ENCODE data around the gene HPS3.
"Not testable (repeated sequence)": the region's sequence is repeated elsewhere in the genome, so short reads cannot be mapped to it uniquely, and the experiment has no call there.

Gene HPS3

DNA sequence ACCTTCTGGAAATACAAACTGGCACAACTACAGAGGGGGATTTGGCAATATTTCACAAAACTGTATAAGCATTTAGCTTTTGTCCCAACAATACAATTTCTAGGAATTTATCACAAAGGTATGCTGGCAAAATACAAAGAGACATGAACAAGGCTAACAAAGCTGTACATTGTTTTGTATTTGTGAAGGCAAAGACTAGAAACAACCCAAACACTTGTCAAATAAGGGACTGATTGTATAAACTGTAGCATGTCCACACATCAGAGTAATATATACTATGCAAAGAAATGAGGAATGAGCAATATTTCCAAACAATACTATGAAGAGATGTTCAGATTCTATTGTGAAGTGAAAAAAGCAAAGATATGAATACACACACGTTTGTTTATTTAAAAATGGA lies 65.8 kb downstream of the HPS3 start:
- DNase-seq = no peak

GRCh38 chr3:149196805-149197592 lies 67.6 kb downstream of the HPS3 start:
- not testable (repeated sequence) for DNase-seq

DNA sequence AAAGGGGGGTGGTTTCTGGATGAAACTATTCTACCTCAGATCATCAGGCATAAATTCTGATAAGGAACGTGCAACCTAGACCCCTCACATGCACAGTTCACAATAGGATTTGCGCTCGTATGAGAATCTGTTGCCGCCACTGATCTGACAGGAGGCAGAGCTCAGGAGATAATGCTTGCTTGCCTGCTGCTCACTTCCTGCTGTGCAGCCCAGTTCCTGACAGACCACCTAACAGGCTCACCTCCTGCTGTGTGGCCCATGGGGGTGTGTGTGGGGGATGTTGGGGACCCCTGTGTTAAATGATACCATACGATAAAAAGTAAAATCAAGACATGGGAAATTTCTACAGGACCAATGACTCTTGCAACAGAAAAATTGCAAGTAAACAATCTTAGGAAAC lies 68.2 kb downstream of the HPS3 start:
- no peak for DNase-seq

DNA sequence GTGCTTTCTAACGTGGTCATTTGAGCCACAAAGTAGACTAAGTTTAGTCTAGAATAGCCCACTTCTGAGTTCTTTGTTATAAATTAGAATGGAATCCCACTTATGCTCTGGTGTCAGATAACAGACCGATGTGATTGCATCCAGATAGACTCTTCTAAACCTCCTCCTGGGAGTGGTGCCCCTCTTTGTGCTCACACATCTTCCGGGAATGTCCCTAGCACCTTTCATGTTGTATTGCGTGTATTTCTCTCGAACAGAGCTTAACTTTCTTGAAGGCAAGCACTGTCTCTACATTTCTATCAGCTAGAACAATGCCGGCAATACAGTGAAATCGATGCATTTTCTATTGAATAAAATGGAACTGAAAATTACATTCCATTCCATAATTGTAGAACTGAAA lies 69.2 kb downstream of the HPS3 start:
- DNase-seq = no peak

DNA sequence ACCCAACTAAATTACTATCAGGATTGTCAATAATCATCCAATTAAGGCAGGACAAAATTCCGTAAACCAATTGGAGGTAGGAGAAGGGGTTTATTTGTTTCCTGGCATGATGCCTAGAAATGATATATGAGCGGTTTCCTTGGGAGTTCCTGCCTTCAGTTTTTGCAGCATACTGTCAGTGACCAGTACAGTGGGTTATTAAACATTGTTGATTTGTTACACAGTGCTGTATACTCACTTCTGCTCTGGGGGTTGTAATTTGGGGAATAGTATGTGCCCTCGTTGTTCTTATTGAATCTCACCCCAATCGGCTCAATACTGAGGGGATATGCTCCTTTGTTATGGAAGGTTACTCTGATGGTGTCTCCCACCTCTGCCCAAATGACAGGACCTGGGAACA lies 70.0 kb downstream of the HPS3 start:
- DNase-seq = no peak

- no peak for DNase-seq
Measured at GRCh38 chr3:149203758-149204157, 74.3 kb downstream of the HPS3 start.

- DNase-seq = no peak
Measured at GRCh38 chr3:149204390-149204991, 75.1 kb downstream of the HPS3 start.

- no peak for DNase-seq
Measured at GRCh38 chr3:149207475-149207874, 78.0 kb downstream of the HPS3 start.

GRCh38 chr3:149209431-149209830 lies 80.0 kb downstream of the HPS3 start:
- no peak for DNase-seq

GRCh38 chr3:149212386-149212785 lies 82.9 kb downstream of the HPS3 start:
- DNase-seq = no peak

DNA sequence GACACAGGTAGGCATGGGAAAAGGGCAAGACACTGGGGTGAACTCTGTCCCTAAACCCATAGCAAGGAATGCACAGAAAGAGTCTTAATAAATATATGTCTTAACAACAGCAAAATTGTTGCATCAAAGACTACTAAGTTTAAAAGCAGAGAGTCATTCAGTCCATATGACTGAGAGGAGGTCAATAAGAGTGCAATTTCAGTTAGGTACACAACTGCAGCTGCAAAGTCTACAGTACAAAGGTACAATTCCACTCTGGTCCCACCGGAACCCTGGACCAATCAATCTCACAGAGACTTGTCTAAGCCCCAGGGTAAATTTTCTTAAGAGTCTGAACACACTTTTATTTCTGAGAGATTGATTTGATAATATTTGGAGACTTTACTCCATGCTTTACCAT lies 85.3 kb downstream of the HPS3 start:
- DNase-seq = no peak

- DNase-seq = no peak
Measured at GRCh38 chr3:149215515-149215914, 86.1 kb downstream of the HPS3 start.

DNA sequence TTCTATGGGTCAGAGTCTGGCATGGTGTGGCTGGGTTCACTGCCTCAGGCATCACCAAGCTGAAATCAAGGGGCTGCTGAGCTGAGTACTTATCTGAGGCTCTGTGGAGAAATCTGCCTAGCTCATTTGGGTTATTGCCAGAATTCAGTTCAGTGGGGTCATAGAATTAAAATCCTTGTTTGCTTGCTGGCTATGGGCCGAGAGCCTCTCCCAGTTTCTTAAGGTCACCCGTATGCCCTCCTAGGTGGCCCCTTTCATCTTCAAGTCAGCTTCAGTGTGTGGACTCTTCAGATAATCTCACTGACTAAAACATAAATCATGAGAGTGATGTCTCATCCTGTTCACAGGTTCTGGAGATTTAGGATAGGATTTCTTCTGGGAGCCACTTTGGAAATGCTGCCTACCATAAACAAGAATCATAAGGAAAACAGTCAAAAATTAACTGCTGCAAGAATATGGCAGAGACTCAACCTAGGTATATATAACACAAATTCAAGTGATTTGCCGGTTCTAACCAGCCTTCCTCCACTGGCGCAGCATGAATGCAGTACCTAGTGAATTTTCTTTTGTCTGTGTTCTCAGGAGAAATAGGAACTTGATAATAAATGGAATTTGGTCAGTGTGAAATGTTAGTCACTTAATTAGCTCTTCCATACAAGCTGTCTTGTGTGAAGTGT lies 86.9 kb downstream of the HPS3 start:
- DNase-seq = no peak

GRCh38 chr3:149217347-149217746 lies 87.9 kb downstream of the HPS3 start:
- DNase-seq = no peak

GRCh38 chr3:149219380-149220121 lies 90.1 kb downstream of the HPS3 start:
- DNase-seq = not testable (repeated sequence)

DNA sequence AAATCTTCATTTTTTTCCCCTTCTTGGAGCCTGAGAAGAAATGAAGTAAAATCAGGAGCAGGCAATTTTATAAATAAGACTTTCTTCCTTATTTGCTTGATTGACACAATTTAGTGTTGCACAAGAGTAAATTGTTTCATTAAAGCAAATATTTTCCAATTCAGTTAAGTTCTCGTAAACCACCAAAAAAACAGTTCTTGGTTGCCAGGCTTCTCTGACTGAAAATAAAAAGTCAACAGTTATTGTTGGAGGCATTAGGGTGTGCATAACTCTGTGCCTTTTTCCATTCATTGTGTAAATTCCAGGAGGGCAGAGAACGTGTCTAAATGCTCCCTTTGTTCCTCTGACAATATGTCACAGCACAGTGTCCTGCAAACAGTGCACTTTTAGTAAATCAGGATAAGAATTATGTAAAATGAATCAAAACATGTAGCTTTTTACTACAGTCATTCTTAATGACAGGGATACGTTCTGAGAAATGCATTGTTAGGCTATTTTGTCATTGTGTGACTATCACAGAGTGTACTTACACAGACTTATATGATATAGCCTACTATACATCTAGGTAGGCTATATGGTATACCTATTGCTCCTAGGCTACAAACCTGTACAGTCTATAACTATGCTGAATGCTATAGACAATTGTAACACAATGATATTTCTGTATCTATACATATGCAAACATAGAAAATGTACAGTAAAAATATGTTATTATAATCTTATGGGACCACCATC lies 92.5 kb downstream of the HPS3 start, which contains the start of gene CP:
CP (minus strand) TSS at position 47 of the 735 bp plus-strand sequence; CDS start at position 10, 37 bp downstream.
- no peak for DNase-seq
